Effector memory CD4-positive, alpha-beta T cell (primary cell): ENCODE data around the gene UTP4.
A peak's percentile ranks its signal among the peaks of the same experiment; 100 is the strongest.
"Not testable (repeated sequence)": the region's sequence is repeated elsewhere in the genome, so short reads cannot be mapped to it uniquely, and the experiment has no call there.

Experiments used
- DNase-seq, 3 donors: peaks; one replicate each; pipeline ENCODE4 v3.0.0-alpha.2; 2020
- H3K27ac ChIP-seq: 2 replicates; pipeline ENCODE4 v1.7.0; 2013; ENCODE audit warnings: mild to moderate bottlenecking, low read length, moderate library complexity; ENCODE audit not compliant: insufficient read depth, poor library complexity, severe bottlenecking
- H3K27me3 ChIP-seq: replicated peaks from 2 replicates; pipeline ENCODE4 v1.7.0; 2013; ENCODE audit warnings: mild to moderate bottlenecking, low read length; ENCODE audit not compliant: insufficient read depth, control insufficient read depth, poor library complexity, severe bottlenecking
- H3K36me3 ChIP-seq: 2 replicates; pipeline ENCODE4 v1.7.0; 2013; ENCODE audit warnings: mild to moderate bottlenecking, low read length, moderate library complexity; ENCODE audit not compliant: control insufficient read depth, insufficient read depth
- H3K4me1 ChIP-seq: 2 replicates; pipeline ENCODE4 v1.7.0; 2013; ENCODE audit warnings: low read length, mild to moderate bottlenecking; ENCODE audit not compliant: control insufficient read depth, insufficient read depth, poor library complexity, severe bottlenecking
- H3K4me3 ChIP-seq: 2 replicates; pipeline ENCODE4 v1.7.0; 2013; ENCODE audit warnings: low read length, low read depth, mild to moderate bottlenecking; ENCODE audit not compliant: insufficient read depth, poor library complexity, severe bottlenecking
- H3K9me3 ChIP-seq: 2 replicates; pipeline ENCODE4 v1.7.0; 2013; ENCODE audit warnings: mild to moderate bottlenecking, low read length, moderate library complexity; ENCODE audit not compliant: control insufficient read depth

UTP4 gene

DNA sequence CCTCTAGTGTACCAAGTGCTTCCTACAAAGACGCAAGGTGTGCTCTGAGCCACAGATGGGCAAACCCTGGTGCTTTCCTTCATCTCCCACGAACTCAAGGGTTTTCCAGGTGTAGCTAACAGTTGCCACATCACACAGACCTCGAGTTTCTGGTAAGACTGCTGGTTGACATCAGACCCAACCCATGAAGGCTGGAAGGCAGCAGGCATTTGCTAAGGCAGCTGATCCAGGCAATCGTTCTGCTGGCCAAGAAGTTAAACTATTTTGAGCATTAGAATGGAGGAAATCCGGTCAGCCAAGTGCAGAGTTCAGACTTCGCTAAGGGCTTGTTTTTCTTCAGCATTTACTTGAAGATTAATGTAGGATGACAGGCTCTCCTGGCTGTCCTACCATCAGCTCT is 15.5 kb upstream of the UTP4 start:
- peaks cover 48% of the 10 kb centered on the region for H3K36me3 ChIP-seq

GRCh38 chr16:69118468-69118867 is 14.0 kb upstream of the UTP4 start:
- Histone ChIP-seq H3K36me3 (peaks cover 48% of the 10 kb centered on the region), H3K27me3 (no peaks in the 10 kb centered on the region), H3K9me3 (no peaks in the 10 kb centered on the region), H3K4me3 (no peak overlapping the region), H3K27ac (no peak overlapping the region), H3K4me1 (no peaks in the 10 kb centered on the region)
- no peak for DNase-seq

More for the DNA sequence above, 15.5 kb upstream of the UTP4 start:
- H3K9me3 ChIP-seq = no peaks in the 10 kb centered on the region
- no peaks in the 10 kb centered on the region for H3K4me1 ChIP-seq
- no peak overlapping the region for H3K27ac ChIP-seq
- no peak for DNase-seq
- no peak overlapping the region for H3K4me3 ChIP-seq
- H3K27me3 ChIP-seq = no peaks in the 10 kb centered on the region

GRCh38 chr16:69118994-69119393 is 13.5 kb upstream of the UTP4 start:
- H3K27me3 ChIP-seq = no peaks in the 10 kb centered on the region
- no peaks in the 10 kb centered on the region for H3K9me3 ChIP-seq
- H3K27ac ChIP-seq = no peak overlapping the region
- H3K4me3 ChIP-seq = no peak overlapping the region
- no peaks in the 10 kb centered on the region for H3K4me1 ChIP-seq
- DNase-seq = no peak
- peaks cover 48% of the 10 kb centered on the region for H3K36me3 ChIP-seq

GRCh38 chr16:69119536-69119935 is 12.9 kb upstream of the UTP4 start:
- Histone ChIP-seq H3K4me1 (no peaks in the 10 kb centered on the region), H3K27me3 (no peaks in the 10 kb centered on the region), H3K27ac (no peak overlapping the region), H3K36me3 (peaks cover 48% of the 10 kb centered on the region), H3K9me3 (no peaks in the 10 kb centered on the region), H3K4me3 (no peak overlapping the region)
- DNase-seq = no peak

- no peaks in the 10 kb centered on the region for H3K4me1 ChIP-seq
- H3K9me3 ChIP-seq = no peaks in the 10 kb centered on the region
- no peak for DNase-seq
- H3K27me3 ChIP-seq = no peaks in the 10 kb centered on the region
- H3K36me3 ChIP-seq = peaks cover 48% of the 10 kb centered on the region
- H3K4me3 ChIP-seq = no peak overlapping the region
- no peak overlapping the region for H3K27ac ChIP-seq
These were observed 12.3 kb upstream of the UTP4 start for GRCh38 chr16:69120096-69120664.

GRCh38 chr16:69123910-69124309 is 8.5 kb upstream of the UTP4 start:
- DNase-seq = peak; percentile 28 to 53 (median 39)
- Histone ChIP-seq H3K4me1 (no peaks in the 10 kb centered on the region), H3K9me3 (no peaks in the 10 kb centered on the region), H3K36me3 (peaks cover 20% of the 10 kb centered on the region), H3K27me3 (no peaks in the 10 kb centered on the region), H3K4me3 (no peak overlapping the region), H3K27ac (no peak overlapping the region)

- not testable (repeated sequence) for H3K4me1 ChIP-seq, H3K4me3 ChIP-seq, H3K9me3 ChIP-seq, H3K27ac ChIP-seq, H3K27me3 ChIP-seq, DNase-seq
- H3K36me3 ChIP-seq = peaks cover 15% of the 10 kb centered on the region
These were observed 8.0 kb upstream of the UTP4 start for GRCh38 chr16:69124406-69124805.

DNA sequence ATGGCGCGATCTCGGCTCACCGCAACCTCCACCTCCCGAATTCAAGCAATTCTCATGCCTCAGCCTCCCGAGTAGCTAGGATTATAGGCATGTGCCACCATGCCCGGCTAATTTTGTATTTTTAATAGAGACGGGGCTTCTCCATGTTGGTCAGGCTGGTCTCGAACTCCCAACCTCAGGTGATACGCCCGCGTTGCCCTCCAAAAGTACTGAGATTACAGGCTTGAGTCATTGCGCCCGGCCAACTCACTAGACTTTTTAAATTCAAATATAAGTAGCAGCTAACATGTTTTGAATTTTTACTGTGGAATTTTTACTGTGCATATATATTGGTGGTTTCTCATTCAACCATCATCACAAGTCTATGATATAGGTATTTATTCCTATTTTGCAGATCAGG is 7.5 kb upstream of the UTP4 start:
- not testable (repeated sequence) for H3K27ac ChIP-seq, H3K36me3 ChIP-seq, H3K4me3 ChIP-seq, H3K9me3 ChIP-seq, H3K4me1 ChIP-seq, H3K27me3 ChIP-seq, DNase-seq

GRCh38 chr16:69126221-69126620 is 6.2 kb upstream of the UTP4 start:
- no peak overlapping the region for H3K4me3 ChIP-seq
- peaks cover 8% of the 10 kb centered on the region for H3K4me1 ChIP-seq
- H3K27ac ChIP-seq = no peak overlapping the region
- no peaks in the 10 kb centered on the region for H3K36me3 ChIP-seq
- no peaks in the 10 kb centered on the region for H3K9me3 ChIP-seq
- no peak for DNase-seq
- H3K27me3 ChIP-seq = no peaks in the 10 kb centered on the region

GRCh38 chr16:69126801-69127200 is 5.6 kb upstream of the UTP4 start:
- H3K4me1 ChIP-seq, H3K27me3 ChIP-seq, H3K36me3 ChIP-seq, DNase-seq, H3K9me3 ChIP-seq, H3K4me3 ChIP-seq, H3K27ac ChIP-seq: not testable (repeated sequence)
